ENCODE results near the gene POLR2B. TPM values are rescaled to one million over a fixed set of nuclear protein-coding genes. Genes with fewer than 3 reads are reported as not detected.

POLR2B gene
- total RNA-seq, 4 donors from 2014 or later, result 25.2 to 92.2 (median 77.0) TPM

GRCh38 chr4:56979421-56980072, 851 bp downstream of the POLR2B start:
- no peak for DNase-seq
- H3K27ac ChIP-seq, result peak overlapping the region; percentile 83 to 94 (median 90)
- no peaks in the 10 kb centered on the region for H3K9me3 ChIP-seq
- H3K36me3 ChIP-seq, result peaks cover 0 to 13% (median 0%) of the 10 kb centered on the region in 3 donors
- H3K4me1 ChIP-seq, result peaks cover 36 to 78% (median 37%) of the 10 kb centered on the region in 3 donors
- peak overlapping the region; percentile 83 to 96 (median 90) for H3K4me3 ChIP-seq
- H3K27me3 ChIP-seq, result no peaks in the 10 kb centered on the region
- intact Hi-C loops (cut with DNase I), result no loop called here
- TF ChIP-seq POLR2A (IDR thresholded peaks at IDR 0.05), result no peak
- no peak for TF ChIP-seq CTCF (IDR thresholded peaks at IDR 0.05)
- WGBS, 2 donors, result 8 to 11% methylated on average over 21 of the region's 21 CpGs

GRCh38 chr4:56981795-56982201, 3.1 kb downstream of the POLR2B start:
- no peak for DNase-seq
- no peaks in the 10 kb centered on the region for H3K27me3 ChIP-seq
- H3K27ac ChIP-seq, result no peak overlapping the region
- TF ChIP-seq CTCF (IDR thresholded peaks at IDR 0.05) (no peak), POLR2A (IDR thresholded peaks at IDR 0.05) (no peak)
- no peak overlapping the region for H3K4me3 ChIP-seq
- WGBS, 2 donors, result 57 to 61% methylated on average over 4 of the region's 4 CpGs
- H3K9me3 ChIP-seq, result no peaks in the 10 kb centered on the region
- intact Hi-C loops (cut with DNase I), result no loop called here
- H3K4me1 ChIP-seq, result peaks cover 22 to 56% (median 23%) of the 10 kb centered on the region in 3 donors
- H3K36me3 ChIP-seq, result peaks cover 4 to 31% (median 7%) of the 10 kb centered on the region in 3 donors

- peaks cover 9 to 70% (median 22%) of the 10 kb centered on the region in 3 donors for H3K36me3 ChIP-seq
- H3K27ac ChIP-seq, result no peak overlapping the region
- no peak for TF ChIP-seq CTCF (IDR thresholded peaks at IDR 0.05)
- no peak for TF ChIP-seq POLR2A (IDR thresholded peaks at IDR 0.05)
- no peaks in the 10 kb centered on the region for H3K9me3 ChIP-seq
- H3K27me3 ChIP-seq, result no peaks in the 10 kb centered on the region
- intact Hi-C loops (cut with DNase I), result no loop called here
- no peak for DNase-seq
- H3K4me3 ChIP-seq, result no peak overlapping the region
- peaks cover 9 to 30% (median 10%) of the 10 kb centered on the region in 3 donors for H3K4me1 ChIP-seq
- WGBS, 2 donors, result 85 to 93% methylated on average over 1 of the region's 1 CpG
Observed at GRCh38 chr4:56986192-56986591, 7.5 kb downstream of the POLR2B start.

- no peak for TF ChIP-seq CTCF (IDR thresholded peaks at IDR 0.05)
- TF ChIP-seq POLR2A (IDR thresholded peaks at IDR 0.05), result no peak
- intact Hi-C loops (cut with DNase I), result no loop called here
- Histone ChIP-seq H3K36me3 (peaks cover 9 to 77% (median 27%) of the 10 kb centered on the region in 3 donors), H3K4me3 (no peak overlapping the region), H3K9me3 (no peaks in the 10 kb centered on the region), H3K4me1 (peaks cover 4 to 23% (median 5%) of the 10 kb centered on the region in 3 donors), H3K27ac (no peak overlapping the region), H3K27me3 (no peaks in the 10 kb centered on the region)
- WGBS, 2 donors, result 86 to 88% methylated on average over 3 of the region's 3 CpGs
- DNase-seq, result no peak
Observed at GRCh38 chr4:56986952-56987351, 8.3 kb downstream of the POLR2B start.

GRCh38 chr4:56990109-56990905, 11.6 kb downstream of the POLR2B start:
- H3K36me3 ChIP-seq, result peaks cover 9 to 94% (median 34%) of the 10 kb centered on the region in 3 donors
- H3K27me3 ChIP-seq, result no peaks in the 10 kb centered on the region
- no peak for DNase-seq
- no peak overlapping the region for H3K27ac ChIP-seq
- peaks cover 0 to 5% (median 4%) of the 10 kb centered on the region in 3 donors for H3K4me1 ChIP-seq
- no peaks in the 10 kb centered on the region for H3K9me3 ChIP-seq
- WGBS, 2 donors, result 86 to 88% methylated on average over 6 of the region's 6 CpGs
- no peak for TF ChIP-seq CTCF (IDR thresholded peaks at IDR 0.05)
- intact Hi-C loops (cut with DNase I), result no loop called here
- H3K4me3 ChIP-seq, result no peak overlapping the region

Data from esophagus squamous epithelium (tissue), 5 donors.